Measurements from ENCODE around the gene ERAP2. TPM values are rescaled to one million over a fixed set of nuclear protein-coding genes. Genes with fewer than 3 reads are reported as not detected.

Gene ERAP2, protein sequence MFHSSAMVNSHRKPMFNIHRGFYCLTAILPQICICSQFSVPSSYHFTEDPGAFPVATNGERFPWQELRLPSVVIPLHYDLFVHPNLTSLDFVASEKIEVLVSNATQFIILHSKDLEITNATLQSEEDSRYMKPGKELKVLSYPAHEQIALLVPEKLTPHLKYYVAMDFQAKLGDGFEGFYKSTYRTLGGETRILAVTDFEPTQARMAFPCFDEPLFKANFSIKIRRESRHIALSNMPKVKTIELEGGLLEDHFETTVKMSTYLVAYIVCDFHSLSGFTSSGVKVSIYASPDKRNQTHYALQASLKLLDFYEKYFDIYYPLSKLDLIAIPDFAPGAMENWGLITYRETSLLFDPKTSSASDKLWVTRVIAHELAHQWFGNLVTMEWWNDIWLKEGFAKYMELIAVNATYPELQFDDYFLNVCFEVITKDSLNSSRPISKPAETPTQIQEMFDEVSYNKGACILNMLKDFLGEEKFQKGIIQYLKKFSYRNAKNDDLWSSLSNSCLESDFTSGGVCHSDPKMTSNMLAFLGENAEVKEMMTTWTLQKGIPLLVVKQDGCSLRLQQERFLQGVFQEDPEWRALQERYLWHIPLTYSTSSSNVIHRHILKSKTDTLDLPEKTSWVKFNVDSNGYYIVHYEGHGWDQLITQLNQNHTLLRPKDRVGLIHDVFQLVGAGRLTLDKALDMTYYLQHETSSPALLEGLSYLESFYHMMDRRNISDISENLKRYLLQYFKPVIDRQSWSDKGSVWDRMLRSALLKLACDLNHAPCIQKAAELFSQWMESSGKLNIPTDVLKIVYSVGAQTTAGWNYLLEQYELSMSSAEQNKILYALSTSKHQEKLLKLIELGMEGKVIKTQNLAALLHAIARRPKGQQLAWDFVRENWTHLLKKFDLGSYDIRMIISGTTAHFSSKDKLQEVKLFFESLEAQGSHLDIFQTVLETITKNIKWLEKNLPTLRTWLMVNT
- 0.08 TPM for total RNA-seq (ENCODE audit: unreplicated experiment)
- long read RNA-seq, result 0 reads

DNA sequence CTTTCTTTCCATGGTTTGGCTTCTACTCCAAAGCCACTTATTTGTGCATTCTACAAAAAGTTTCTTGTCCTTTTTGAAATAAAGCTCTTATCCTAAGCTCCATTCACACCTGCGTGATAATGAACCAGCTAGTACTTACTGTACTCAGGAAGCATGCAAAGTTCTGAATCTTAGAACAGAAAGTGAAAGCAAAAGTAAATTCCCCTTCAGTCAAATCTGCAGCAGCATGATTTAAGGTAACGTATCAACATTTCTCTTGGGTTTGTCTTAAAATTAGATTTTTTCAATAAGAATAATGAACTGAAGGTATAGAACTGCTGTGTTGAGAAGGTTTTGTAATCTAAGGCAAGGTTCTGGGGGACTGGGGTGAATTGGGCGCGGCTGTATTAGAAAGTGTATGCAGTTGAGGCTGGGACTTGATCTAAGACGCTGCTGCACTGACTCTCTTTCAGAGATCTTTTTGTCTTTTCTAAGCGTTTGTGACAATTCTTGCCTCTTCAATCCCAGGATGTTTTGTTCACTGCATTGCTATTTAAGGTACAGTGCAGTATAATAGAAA, at the start of gene ERAP2:
TSS of gene ERAP2 (plus strand) at position 209 of the 559 bp plus-strand sequence. CDS start 3,186 bp downstream, outside the sequence.
- no peak for DNase-seq (ENCODE audit: low spot score)
- TF ChIP-seq CTCF (IDR thresholded peaks at IDR 0.05; ENCODE audit: unreplicated experiment), result no peak
- no peak within 1 kb of the TSS for H3K4me3 Mint-ChIP-seq (ENCODE audit: unreplicated experiment)
- peaks cover 28% of the 10 kb centered on the region for H3K4me1 Mint-ChIP-seq (ENCODE audit: unreplicated experiment)
- H3K9me3 Mint-ChIP-seq (ENCODE audit: unreplicated experiment), result no peaks in the 10 kb centered on the region
- no peaks in the 10 kb centered on the region for H3K36me3 Mint-ChIP-seq (ENCODE audit: low read depth, unreplicated experiment)
- no peaks in the 10 kb centered on the region for H3K27me3 Mint-ChIP-seq (ENCODE audit: unreplicated experiment)
- no peak within 1 kb of the TSS for H3K27ac Mint-ChIP-seq (ENCODE audit: unreplicated experiment)

GRCh38 chr5:96829297-96829696, 47.0 kb upstream of the ERAP2 start:
- no peak for DNase-seq (ENCODE audit: low spot score)
- Mint-ChIP-seq H3K4me3 (ENCODE audit: unreplicated experiment) (no peak overlapping the region), H3K36me3 (ENCODE audit: low read depth, unreplicated experiment) (no peaks in the 10 kb centered on the region), H3K9me3 (ENCODE audit: unreplicated experiment) (no peaks in the 10 kb centered on the region), H3K27me3 (ENCODE audit: unreplicated experiment) (no peaks in the 10 kb centered on the region), H3K27ac (ENCODE audit: unreplicated experiment) (no peak overlapping the region), H3K4me1 (ENCODE audit: unreplicated experiment) (no peaks in the 10 kb centered on the region)
- TF ChIP-seq CTCF (IDR thresholded peaks at IDR 0.05; ENCODE audit: unreplicated experiment), result no peak

- Mint-ChIP-seq H3K4me1 (ENCODE audit: unreplicated experiment) (peaks cover 5% of the 10 kb centered on the region), H3K27me3 (ENCODE audit: unreplicated experiment) (peaks cover 5% of the 10 kb centered on the region), H3K9me3 (ENCODE audit: unreplicated experiment) (no peaks in the 10 kb centered on the region), H3K36me3 (ENCODE audit: low read depth, unreplicated experiment) (no peaks in the 10 kb centered on the region), H3K27ac (ENCODE audit: unreplicated experiment) (no peak overlapping the region), H3K4me3 (ENCODE audit: unreplicated experiment) (no peak overlapping the region)
- no peak for DNase-seq (ENCODE audit: low spot score)
- no peak for TF ChIP-seq CTCF (IDR thresholded peaks at IDR 0.05; ENCODE audit: unreplicated experiment)
Measured at GRCh38 chr5:96834016-96834415, 42.3 kb upstream of the ERAP2 start.

DNA sequence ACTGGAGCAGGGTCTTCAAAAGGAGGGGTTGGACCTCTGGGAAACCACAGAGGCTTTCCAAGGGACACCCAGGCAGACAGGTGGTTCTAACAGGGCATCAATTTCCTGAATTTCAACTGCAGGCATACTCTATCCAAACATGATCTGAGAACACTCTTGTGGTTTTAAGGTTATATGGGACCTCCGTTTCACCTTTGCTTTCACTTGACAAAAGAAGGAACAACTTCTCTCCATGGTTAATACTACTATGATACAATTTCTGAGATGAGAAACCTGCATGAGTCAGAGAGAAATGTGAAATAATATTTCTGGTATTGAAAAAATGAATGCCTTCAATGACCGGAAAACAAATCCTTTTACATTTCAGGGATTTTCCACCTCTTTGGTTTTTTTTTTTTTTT, 40.5 kb upstream of the ERAP2 start:
- H3K9me3 Mint-ChIP-seq (ENCODE audit: unreplicated experiment), result no peaks in the 10 kb centered on the region

More for the DNA sequence above, 40.5 kb upstream of the ERAP2 start:
- no peak overlapping the region for H3K27ac Mint-ChIP-seq (ENCODE audit: unreplicated experiment)
- H3K4me1 Mint-ChIP-seq (ENCODE audit: unreplicated experiment), result peaks cover 8% of the 10 kb centered on the region
- H3K36me3 Mint-ChIP-seq (ENCODE audit: low read depth, unreplicated experiment), result no peaks in the 10 kb centered on the region
- no peak overlapping the region for H3K4me3 Mint-ChIP-seq (ENCODE audit: unreplicated experiment)
- H3K27me3 Mint-ChIP-seq (ENCODE audit: unreplicated experiment), result peaks cover 5% of the 10 kb centered on the region
- DNase-seq (ENCODE audit: low spot score), result no peak
- no peak for TF ChIP-seq CTCF (IDR thresholded peaks at IDR 0.05; ENCODE audit: unreplicated experiment)

All from endothelial cell (in vitro differentiated cells).